Dermis microvascular lymphatic vessel endothelial cell (primary cell): ENCODE measurements around the gene FUZ. TPM values are rescaled to one million over a fixed set of nuclear protein-coding genes. Genes with fewer than 3 reads are reported as not detected.

Experiments used
- DNase-seq, 2 donors: peaks; one replicate each; pipeline versions ENCODE4 v3.0.0 to v3.0.0-alpha.2; 2010; ENCODE audit warnings: low read depth in 2 of 2
- total RNA-seq: library from RNA; depleted of rRNA; stranded (reverse); fragments of >200 nt; gene quantifications from 2 replicates; pipeline ENCODE4 v1.2.1, GENCODE V29; 2014

The FUZ gene
- total RNA-seq, 1 donor from 2014 or later, result 12.7 TPM

- DNase-seq, result peak in 1 of 2 donors; percentile 75
Measured at GRCh38 chr19:49851456-49852259, 38.6 kb upstream of the FUZ start.

GRCh38 chr19:49850487-49851342, 37.6 kb upstream of the FUZ start, which contains the start of gene PTOV1:
Gene PTOV1 (plus strand): TSS chr19:49851159.
- peak; percentile 82 to 94 for DNase-seq

- no peak for DNase-seq
Measured at GRCh38 chr19:49850221-49850486, 37.1 kb upstream of the FUZ start.

- DNase-seq, result no peak
Measured at GRCh38 chr19:49849433-49850220, 36.5 kb upstream of the FUZ start.

- no peak for DNase-seq
Measured at GRCh38 chr19:49848938-49849337, 35.8 kb upstream of the FUZ start.

GRCh38 chr19:49847731-49848696, 34.9 kb upstream of the FUZ start:
- peak in 1 of 2 donors; percentile 47 for DNase-seq

GRCh38 chr19:49846408-49846807, 33.3 kb upstream of the FUZ start:
- no peak for DNase-seq

- no peak for DNase-seq
Measured at GRCh38 chr19:49845414-49845813, 32.3 kb upstream of the FUZ start.

GRCh38 chr19:49844138-49845095, 31.3 kb upstream of the FUZ start:
- DNase-seq, result no peak

GRCh38 chr19:49843265-49843664, 30.2 kb upstream of the FUZ start:
- no peak for DNase-seq

GRCh38 chr19:49840736-49841249, 27.7 kb upstream of the FUZ start:
- DNase-seq, result no peak

GRCh38 chr19:49840321-49840720, 27.2 kb upstream of the FUZ start:
- DNase-seq, result no peak

GRCh38 chr19:49839713-49840112, 26.6 kb upstream of the FUZ start:
- no peak for DNase-seq

- DNase-seq, result no peak
Measured at GRCh38 chr19:49838885-49839588, 25.9 kb upstream of the FUZ start.

- no peak for DNase-seq
Measured at GRCh38 chr19:49837425-49837824, 24.3 kb upstream of the FUZ start.

GRCh38 chr19:49837009-49837310, 23.9 kb upstream of the FUZ start:
- DNase-seq, result no peak

GRCh38 chr19:49836176-49837008, 23.3 kb upstream of the FUZ start:
- DNase-seq, result no peak

GRCh38 chr19:49835562-49835961, 22.5 kb upstream of the FUZ start:
- DNase-seq, result no peak
